Fibroblast of pulmonary artery (primary cell): ENCODE results near the gene SLC39A11.

Source experiments
- DNase-seq: peaks from one replicate; pipeline ENCODE4 v3.0.0-alpha.2; 2010; ENCODE audit warnings: low read depth
- H3K4me3 ChIP-seq: replicated peaks from 2 replicates; pipeline ENCODE4 v1.5.1; 2011; ENCODE audit warnings: low read depth, mild to moderate bottlenecking, control low read depth, low read length, moderate library complexity
- CTCF ChIP-seq: IDR thresholded peaks from 2 replicates; pipeline ENCODE4 v1.5.1; 2011; ENCODE audit warnings: mild to moderate bottlenecking, control low read depth, low read length, inconsistent platforms; ENCODE audit errors: missing control alignments

The SLC39A11 gene

GRCh38 chr17:72747501-72747900, 345.0 kb downstream of the SLC39A11 start:
- no peak for DNase-seq
- no peak for TF ChIP-seq CTCF
- H3K4me3 ChIP-seq, result no peak overlapping the region

- no peak overlapping the region for H3K4me3 ChIP-seq
- DNase-seq, result no peak
Measured at GRCh38 chr17:72745241-72745640, 347.2 kb downstream of the SLC39A11 start.

GRCh38 chr17:72743037-72743467, 349.4 kb downstream of the SLC39A11 start:
- no peak for DNase-seq
- TF ChIP-seq CTCF, result no peak

More at GRCh38 chr17:72745241-72745640, 347.2 kb downstream of the SLC39A11 start:
- no peak for TF ChIP-seq CTCF

GRCh38 chr17:72737151-72737690, 355.3 kb downstream of the SLC39A11 start:
- H3K4me3 ChIP-seq, result no peak overlapping the region
- DNase-seq, result no peak
- no peak for TF ChIP-seq CTCF

More at GRCh38 chr17:72743037-72743467, 349.4 kb downstream of the SLC39A11 start:
- no peak overlapping the region for H3K4me3 ChIP-seq

GRCh38 chr17:72735592-72735991, 356.9 kb downstream of the SLC39A11 start:
- no peak for DNase-seq
- no peak for TF ChIP-seq CTCF
- no peak overlapping the region for H3K4me3 ChIP-seq

GRCh38 chr17:72735048-72735447, 357.4 kb downstream of the SLC39A11 start:
- no peak for TF ChIP-seq CTCF
- no peak for DNase-seq
- no peak overlapping the region for H3K4me3 ChIP-seq

- no peak for DNase-seq
- H3K4me3 ChIP-seq, result no peak overlapping the region
- no peak for TF ChIP-seq CTCF
Measured at GRCh38 chr17:72734613-72735012, 357.9 kb downstream of the SLC39A11 start.
